Testis (tissue), 3 donors: ENCODE measurements around the gene ROBO1. TPM values are rescaled to one million over a fixed set of nuclear protein-coding genes. Genes with fewer than 3 reads are reported as not detected.

Source experiments
- DNase-seq: peaks from one replicate; pipeline ENCODE4 v3.0.0-alpha.2; 2019
- H3K27ac ChIP-seq, 2 donors: fragments of 200-600 bp; sonication (generic); one replicate each; pipeline ENCODE4 v1.5.1; 2019
- H3K27me3 ChIP-seq: fragments of 200-600 bp; sonication (generic); one replicate; pipeline ENCODE4 v1.5.1; 2019
- H3K36me3 ChIP-seq: fragments of 200-600 bp; sonication (generic); one replicate; pipeline ENCODE4 v1.5.1; 2017; ENCODE audit warnings: low read depth; ENCODE audit errors: missing control alignments
- H3K4me1 ChIP-seq: fragments of 200-600 bp; sonication (generic); one replicate; pipeline ENCODE4 v1.5.1; 2019
- H3K4me3 ChIP-seq, 2 donors: fragments of 200-600 bp; sonication (generic); one replicate each; pipeline ENCODE4 v1.5.1; 2017 to 2019
- H3K9me3 ChIP-seq: fragments of 200-600 bp; sonication (generic); one replicate; pipeline ENCODE4 v1.5.1; 2017
- CTCF ChIP-seq, 3 experiments: fragments of 450-650 bp in 2 of 3; fragments of 200-600 bp in 1 of 3; sonication (generic) in 1 of 3; IDR thresholded peaks; one replicate each; pipeline ENCODE4 v1.5.1; 2016 to 2019; ENCODE audit warnings: antibody characterized with exemption in 3 of 3, mild to moderate bottlenecking in 2 of 3, moderate library complexity in 1 of 3
- POLR2A ChIP-seq: fragments of 450-650 bp; IDR thresholded peaks from one replicate; pipeline ENCODE4 v1.6.1; 2017; ENCODE audit warnings: antibody characterized with exemption, mild to moderate bottlenecking, moderate library complexity
- WGBS, 2 donors: methylation state at CpG; one replicate each; pipeline ENCODE4 v1.1.5; 2018; 5-methylcytosine and 5-hydroxymethylcytosine counted together
- intact Hi-C: fragments of 100-400 bp; cut with DNase I; formaldehyde crosslinking; loops from one replicate; pipeline ENCODE4 v1.15.1; 2023; ENCODE audit warnings: low total_unique reads
- polyA plus RNA-seq: library from polyadenylated mRNA; stranded (reverse); fragments of 350-450 nt; fragmentation: Illumina TruSeq; extraction: RNeasy Lipid Tissue Mini Kit (QIAGEN cat#74804); gene quantifications from one replicate; pipeline ENCODE4 v1.2.3, GENCODE V29; 2014; ENCODE audit warnings: low read depth, low replicate concordance; ENCODE audit not compliant: insufficient read depth
- total RNA-seq, 2 donors: library from RNA; depleted of rRNA; stranded (reverse); fragments of >200 nt; gene quantifications; one replicate each; pipeline ENCODE4 v1.2.3, GENCODE V29; 2016

ROBO1 gene
- total and polyA plus RNA-seq, 3 donors from 2014 or later, result 39.4 to 45.1 (median 42.6) TPM

- 58 to 68% methylated on average over 2 of the region's 2 CpGs for WGBS, 2 donors
- intact Hi-C loops, result no loop called here
Observed at GRCh38 chr3:79421273-79421672, 346.5 kb downstream of the ROBO1 start.

GRCh38 chr3:79418855-79419621 is 348.8 kb downstream of the ROBO1 start:
- H3K4me3 ChIP-seq, result no peak overlapping the region
- H3K9me3 ChIP-seq, result no peaks in the 10 kb centered on the region
- 54 to 60% methylated on average over 7 of the region's 7 CpGs for WGBS, 2 donors
- H3K4me1 ChIP-seq, result no peaks in the 10 kb centered on the region
- DNase-seq, result no peak
- H3K27ac ChIP-seq, result no peak overlapping the region
- H3K27me3 ChIP-seq, result no peaks in the 10 kb centered on the region
- no peaks in the 10 kb centered on the region for H3K36me3 ChIP-seq
- intact Hi-C loops, result no loop called here
- TF ChIP-seq POLR2A (no peak), CTCF (IDR thresholded peaks at IDR 0.05) (no peak)

More at GRCh38 chr3:79421273-79421672, 346.5 kb downstream of the ROBO1 start:
- no peaks in the 10 kb centered on the region for H3K36me3 ChIP-seq
- no peaks in the 10 kb centered on the region for H3K9me3 ChIP-seq
- H3K27ac ChIP-seq, result no peak overlapping the region
- no peak overlapping the region for H3K4me3 ChIP-seq
- H3K4me1 ChIP-seq, result no peaks in the 10 kb centered on the region
- no peak for TF ChIP-seq CTCF (IDR thresholded peaks at IDR 0.05)
- H3K27me3 ChIP-seq, result no peaks in the 10 kb centered on the region
- no peak for DNase-seq

- no peaks in the 10 kb centered on the region for H3K27me3 ChIP-seq
- no peaks in the 10 kb centered on the region for H3K9me3 ChIP-seq
- intact Hi-C loops, result no loop called here
- WGBS, 2 donors, result 46 to 61% methylated on average over 3 of the region's 3 CpGs
- H3K4me3 ChIP-seq, result no peak overlapping the region
- H3K27ac ChIP-seq, result no peak overlapping the region
- no peaks in the 10 kb centered on the region for H3K36me3 ChIP-seq
- TF ChIP-seq CTCF (IDR thresholded peaks at IDR 0.05) (no peak), POLR2A (no peak)
- H3K4me1 ChIP-seq, result no peaks in the 10 kb centered on the region
- DNase-seq, result no peak
Observed at GRCh38 chr3:79415356-79415755, 352.4 kb downstream of the ROBO1 start.

- Histone ChIP-seq H3K27ac (no peak overlapping the region), H3K4me3 (no peak overlapping the region), H3K4me1 (no peaks in the 10 kb centered on the region), H3K36me3 (no peaks in the 10 kb centered on the region), H3K9me3 (no peaks in the 10 kb centered on the region), H3K27me3 (no peaks in the 10 kb centered on the region)
- 67 to 82% methylated on average over 3 of the region's 3 CpGs for WGBS, 2 donors
- intact Hi-C loops, result no loop called here
- TF ChIP-seq POLR2A (no peak), CTCF (IDR thresholded peaks at IDR 0.05) (no peak)
- peak; percentile 58 for DNase-seq
Observed at GRCh38 chr3:79414806-79415205, 353.0 kb downstream of the ROBO1 start.

GRCh38 chr3:79414035-79414434 is 353.8 kb downstream of the ROBO1 start:
- no peak overlapping the region for H3K27ac ChIP-seq
- H3K27me3 ChIP-seq, result no peaks in the 10 kb centered on the region
- TF ChIP-seq POLR2A, result no peak
- TF ChIP-seq CTCF (IDR thresholded peaks at IDR 0.05), result no peak
- no peak overlapping the region for H3K4me3 ChIP-seq
- DNase-seq, result no peak
- H3K9me3 ChIP-seq, result no peaks in the 10 kb centered on the region
- intact Hi-C loops, result no loop called here
- WGBS, 2 donors, result 77 to 88% methylated on average over 1 of the region's 1 CpG
- H3K36me3 ChIP-seq, result no peaks in the 10 kb centered on the region
- no peaks in the 10 kb centered on the region for H3K4me1 ChIP-seq
